ENCODE data around the gene NCKAP5.

Gene NCKAP5

GRCh38 chr2:132999421-132999820 is 568.8 kb downstream of the NCKAP5 start:
- TF ChIP-seq CTCF (IDR thresholded peaks at IDR 0.05; ENCODE audit: insufficient read depth, low read length, missing control alignments), result no peak
- ChIA-PET CTCF (interaction anchor here (1.3 kb wide), 1 partner anchor 8 kb away, joined by 3 read pairs; no protein-coding TSS in a partner anchor), POLR2A (no interaction called here)
- no peak overlapping the region for H3K4me3 ChIP-seq (ENCODE audit: low read depth, low read length)
- no peak for DNase-seq (ENCODE audit: low read depth, low spot score)

GRCh38 chr2:132998221-132998620 is 570.0 kb downstream of the NCKAP5 start:
- no peak for TF ChIP-seq CTCF (IDR thresholded peaks at IDR 0.05; ENCODE audit: insufficient read depth, low read length, missing control alignments)
- ChIA-PET CTCF (no interaction called here), POLR2A (no interaction called here)
- H3K4me3 ChIP-seq (ENCODE audit: low read depth, low read length), result no peak overlapping the region
- DNase-seq (ENCODE audit: low read depth, low spot score), result no peak

DNA sequence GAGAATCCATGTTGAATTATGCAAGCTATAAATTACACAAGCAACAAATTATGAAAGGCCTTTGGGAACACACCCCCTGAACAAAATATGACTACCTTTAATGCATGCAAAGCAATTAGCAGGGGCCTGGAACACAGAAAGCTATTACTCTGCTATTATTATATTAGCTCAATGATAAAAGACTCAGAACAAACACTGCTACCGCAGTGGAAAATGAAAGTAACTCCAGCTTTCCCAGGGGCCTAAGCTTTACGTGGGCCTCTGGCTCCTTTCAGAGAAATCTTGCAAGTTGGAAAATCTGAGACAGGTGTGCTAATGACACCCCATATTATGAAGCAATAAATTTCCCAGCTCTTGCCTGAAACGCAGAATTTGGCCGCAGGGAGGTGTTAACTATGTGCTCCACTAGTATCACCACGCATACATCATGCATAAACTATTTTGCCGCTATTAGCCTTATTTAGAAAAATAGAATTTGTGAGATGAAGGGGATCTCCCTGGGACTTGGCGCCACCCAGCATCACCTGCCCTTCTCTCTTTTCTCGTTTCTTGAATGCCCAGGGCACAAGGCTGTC is 576.7 kb downstream of the NCKAP5 start:
- ChIA-PET CTCF (interaction anchor here (0.9 kb wide), 1 partner anchor 9 kb away, joined by 3 read pairs; no protein-coding TSS in a partner anchor), POLR2A (interaction anchor here (0.6 kb wide), 1 partner anchor 706 kb away, joined by 3 read pairs; no protein-coding TSS in a partner anchor)
- TF ChIP-seq CTCF (IDR thresholded peaks at IDR 0.05; ENCODE audit: insufficient read depth, low read length, missing control alignments), result no peak
- H3K4me3 ChIP-seq (ENCODE audit: low read depth, low read length), result no peak overlapping the region
- DNase-seq (ENCODE audit: low read depth, low spot score), result no peak

DNA sequence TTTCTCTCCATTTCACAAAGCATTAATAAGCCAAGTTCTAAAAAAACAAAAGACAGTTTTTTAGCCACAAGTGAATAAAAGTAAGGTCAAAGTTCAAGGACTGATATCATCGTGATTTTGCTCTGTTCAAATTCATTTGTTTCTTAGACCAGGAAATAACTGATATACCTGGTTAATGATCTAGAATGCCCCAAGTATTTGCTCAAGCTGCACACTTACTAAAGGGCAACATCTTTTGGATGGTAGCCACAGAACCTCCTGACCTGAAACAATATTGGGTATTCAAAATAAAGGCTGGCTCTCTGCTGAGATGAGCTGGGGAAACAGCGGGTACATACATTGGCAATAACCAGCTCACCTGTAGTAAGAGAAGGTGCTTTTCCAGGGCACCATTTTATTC is 583.5 kb downstream of the NCKAP5 start:
- no peak for TF ChIP-seq CTCF (IDR thresholded peaks at IDR 0.05; ENCODE audit: insufficient read depth, low read length, missing control alignments)
- DNase-seq (ENCODE audit: low read depth, low spot score), result no peak
- no peak overlapping the region for H3K4me3 ChIP-seq (ENCODE audit: low read depth, low read length)
- ChIA-PET CTCF (no interaction called here), POLR2A (no interaction called here)

- no peak for DNase-seq (ENCODE audit: low read depth, low spot score)
- ChIA-PET CTCF (no interaction called here), POLR2A (no interaction called here)
- no peak overlapping the region for H3K4me3 ChIP-seq (ENCODE audit: low read depth, low read length)
- TF ChIP-seq CTCF (IDR thresholded peaks at IDR 0.05; ENCODE audit: insufficient read depth, low read length, missing control alignments), result no peak
Observed at GRCh38 chr2:132980304-132980703, 588.0 kb downstream of the NCKAP5 start.

DNA sequence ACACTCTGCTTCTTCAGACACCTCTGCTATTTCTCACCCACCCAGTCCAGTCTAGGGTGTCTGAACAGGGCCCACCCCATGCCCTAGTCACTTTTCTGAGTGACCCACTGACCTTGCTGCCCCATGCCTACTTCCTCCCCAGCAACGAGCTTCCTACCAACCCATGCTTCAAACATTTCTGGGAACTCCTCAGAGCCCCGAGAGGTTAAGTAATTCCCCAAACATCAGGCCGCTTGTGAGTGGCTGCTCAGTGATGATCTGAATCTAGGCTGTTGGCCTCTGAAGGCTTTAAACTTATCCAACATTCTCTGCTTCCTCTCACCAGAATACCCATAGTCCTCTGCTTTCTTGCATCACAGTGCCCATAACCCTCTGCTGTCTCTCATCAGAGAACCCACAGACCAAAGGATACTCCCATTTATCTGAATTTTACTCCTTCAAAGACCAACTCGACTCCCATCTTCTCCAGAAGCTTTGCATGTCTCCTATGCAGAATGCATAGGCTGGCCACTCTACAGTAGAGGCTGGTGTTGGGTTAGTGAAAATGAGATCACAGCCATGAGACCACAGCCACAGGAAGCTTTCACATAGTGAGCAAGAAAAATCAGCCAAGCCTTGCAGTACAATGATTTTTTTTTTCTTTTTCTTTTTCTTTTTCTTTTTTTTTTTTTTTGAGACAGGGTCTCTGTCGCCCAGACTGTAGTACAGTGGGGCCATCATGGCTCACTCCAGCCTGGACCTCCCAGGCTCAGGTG is 588.7 kb downstream of the NCKAP5 start:
- H3K4me3 ChIP-seq (ENCODE audit: low read depth, low read length), result no peak overlapping the region
- POLR2A ChIA-PET, result no interaction called here
- CTCF ChIA-PET, result no interaction called here
- TF ChIP-seq CTCF (IDR thresholded peaks at IDR 0.05; ENCODE audit: insufficient read depth, low read length, missing control alignments), result no peak
- no peak for DNase-seq (ENCODE audit: low read depth, low spot score)

Data from AG04449 (cell line).